EH (cell line): Measurements from ENCODE around the gene KIF26A.
"Not testable (repeated sequence)": the region's sequence is repeated elsewhere in the genome, so short reads cannot be mapped to it uniquely, and the experiment has no call there.

Experiments used
- DNase-seq: peaks from one replicate; pipeline ENCODE4 v3.0.0-alpha.2; 2015; ENCODE audit warnings: low read depth

The KIF26A gene

GRCh38 chr14:104192146-104192882 is 53.9 kb downstream of the KIF26A start:
- no peak for DNase-seq

- no peak for DNase-seq
Observed at GRCh38 chr14:104192883-104193245, 54.5 kb downstream of the KIF26A start.

GRCh38 chr14:104194016-104194415 is 55.6 kb downstream of the KIF26A start:
- DNase-seq = no peak

GRCh38 chr14:104194716-104195115 is 56.3 kb downstream of the KIF26A start:
- DNase-seq = no peak

GRCh38 chr14:104195361-104195760 is 57.0 kb downstream of the KIF26A start:
- DNase-seq = no peak

GRCh38 chr14:104195878-104196277 is 57.5 kb downstream of the KIF26A start:
- DNase-seq = no peak

GRCh38 chr14:104196461-104197140 is 58.2 kb downstream of the KIF26A start:
- DNase-seq = no peak

GRCh38 chr14:104197449-104198247 is 59.3 kb downstream of the KIF26A start:
- DNase-seq = no peak

- no peak for DNase-seq
Observed at GRCh38 chr14:104199266-104199895, 61.0 kb downstream of the KIF26A start.

- no peak for DNase-seq
Observed at GRCh38 chr14:104200106-104200505, 61.7 kb downstream of the KIF26A start.

- DNase-seq = no peak
Observed at GRCh38 chr14:104200591-104200990, 62.2 kb downstream of the KIF26A start.

GRCh38 chr14:104201063-104201462 is 62.7 kb downstream of the KIF26A start:
- no peak for DNase-seq

GRCh38 chr14:104201496-104201895 is 63.1 kb downstream of the KIF26A start:
- no peak for DNase-seq

- DNase-seq = no peak
Observed at GRCh38 chr14:104202259-104203070, 64.1 kb downstream of the KIF26A start.

- DNase-seq = no peak
Observed at GRCh38 chr14:104203071-104203425, 64.7 kb downstream of the KIF26A start.

- DNase-seq = no peak
Observed at GRCh38 chr14:104204660-104205149, 66.3 kb downstream of the KIF26A start.

GRCh38 chr14:104205781-104206180 is 67.4 kb downstream of the KIF26A start:
- DNase-seq = no peak

- no peak for DNase-seq
Observed at GRCh38 chr14:104206281-104206904, 68.0 kb downstream of the KIF26A start.

GRCh38 chr14:104207142-104208014 is 69.0 kb downstream of the KIF26A start:
- DNase-seq = no peak

GRCh38 chr14:104208015-104208295 is 69.6 kb downstream of the KIF26A start:
- not testable (repeated sequence) for DNase-seq
